Suppressor macrophage treated with lipopolysaccharide for 4 hours (primary cell): ENCODE results near the gene SPECC1.
"Not testable (repeated sequence)": the region's sequence is repeated elsewhere in the genome, so short reads cannot be mapped to it uniquely, and the experiment has no call there.

Experiments
- DNase-seq: peaks from one replicate; pipeline ENCODE4 v3.0.0-alpha.2; 2020

SPECC1 gene

GRCh38 chr17:20010099-20010863, 1.1 kb downstream of the SPECC1 start:
- peak; percentile 49 for DNase-seq

GRCh38 chr17:20010936-20011335, 1.8 kb downstream of the SPECC1 start:
- DNase-seq: no peak

GRCh38 chr17:20012017-20012536, 2.9 kb downstream of the SPECC1 start:
- no peak for DNase-seq

- not testable (repeated sequence) for DNase-seq
Observed at GRCh38 chr17:20016475-20016992, 7.4 kb downstream of the SPECC1 start.

DNA sequence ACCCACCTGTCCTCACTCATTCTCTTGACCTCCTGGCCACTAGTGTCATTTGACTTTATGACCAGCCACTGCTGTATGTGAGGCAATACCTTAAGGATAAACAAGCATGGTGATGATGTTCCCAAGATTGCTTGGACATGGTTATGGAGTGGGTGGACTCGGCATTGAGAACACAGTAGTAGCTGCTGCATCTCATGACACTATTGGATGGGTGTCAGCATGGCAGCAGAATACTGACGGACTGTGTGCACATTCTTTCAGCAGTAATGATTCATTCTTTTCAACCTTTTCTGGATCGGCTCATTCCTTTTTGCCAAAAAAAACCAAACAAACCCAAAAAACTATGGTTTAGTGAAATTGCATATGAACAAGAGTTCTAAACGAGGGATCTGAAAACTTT, 13.5 kb downstream of the SPECC1 start:
- DNase-seq: no peak

DNA sequence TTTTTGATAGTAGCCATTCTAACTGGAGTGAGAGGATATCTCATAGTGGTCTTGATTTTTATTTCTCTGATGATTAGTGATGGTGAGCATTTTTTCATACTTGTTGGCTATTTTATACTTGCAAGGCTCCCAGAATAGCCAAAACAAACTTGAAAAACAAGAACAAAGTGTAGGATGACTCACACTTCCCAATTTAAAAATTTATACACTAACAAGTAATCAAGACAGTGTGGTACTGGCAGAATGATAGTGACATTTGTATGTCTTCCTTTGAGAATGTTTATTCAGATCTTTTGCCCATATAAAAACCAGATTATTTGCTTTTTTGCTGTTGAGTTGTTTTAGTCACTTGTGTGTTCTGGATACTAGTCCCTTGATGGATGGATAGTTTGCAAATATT, 17.8 kb downstream of the SPECC1 start:
- peak; percentile 39 for DNase-seq

- peak; percentile 69 for DNase-seq
Observed at GRCh38 chr17:20028443-20028842, 19.3 kb downstream of the SPECC1 start.

GRCh38 chr17:20032636-20033035, 23.5 kb downstream of the SPECC1 start:
- peak; percentile 61 for DNase-seq

- peak; percentile 56 for DNase-seq
Observed at GRCh38 chr17:20033415-20033814, 24.3 kb downstream of the SPECC1 start.

DNA sequence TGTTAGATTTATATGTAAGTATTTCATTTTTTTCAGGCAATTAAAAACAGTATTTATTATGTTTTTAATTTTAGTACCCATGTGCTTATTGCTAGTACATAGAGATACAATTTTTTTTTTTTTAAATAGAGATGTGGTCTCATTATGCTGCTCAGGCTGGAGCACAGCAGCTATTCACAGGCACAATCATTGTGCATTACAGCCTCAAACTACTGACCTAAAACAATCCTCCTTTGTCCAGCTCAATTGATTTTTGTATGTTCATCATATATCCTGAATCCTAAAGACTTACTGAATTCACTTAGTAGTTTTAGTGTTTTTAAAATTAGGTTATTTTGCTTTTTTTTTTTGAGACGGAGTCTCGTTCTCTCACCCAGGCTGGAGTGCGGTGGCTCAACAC, 26.3 kb downstream of the SPECC1 start:
- DNase-seq: no peak

- not testable (repeated sequence) for DNase-seq
Observed at GRCh38 chr17:20037286-20037685, 28.1 kb downstream of the SPECC1 start.

- DNase-seq: no peak
Observed at GRCh38 chr17:20039037-20039436, 29.9 kb downstream of the SPECC1 start.

DNA sequence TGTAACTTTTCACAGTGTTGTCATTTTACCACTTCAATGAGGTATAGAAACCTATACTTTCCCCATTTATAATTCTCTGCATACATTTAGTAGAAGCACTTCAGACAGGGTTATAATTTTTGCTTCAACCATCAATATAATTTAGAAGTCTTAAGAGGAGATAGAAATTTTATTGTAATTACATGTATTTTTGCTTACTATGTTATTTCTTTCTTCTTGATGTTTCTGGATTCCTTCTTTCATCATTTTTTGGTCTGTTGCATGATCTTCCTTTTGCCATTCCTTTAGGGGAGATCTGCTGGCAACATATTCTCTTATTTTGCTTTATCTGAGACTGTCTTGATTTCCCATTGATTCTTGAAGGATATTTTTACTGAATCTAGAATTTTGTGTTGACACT, 31.1 kb downstream of the SPECC1 start:
- DNase-seq: no peak

GRCh38 chr17:20043021-20043420, 33.9 kb downstream of the SPECC1 start:
- DNase-seq: peak; percentile 29

GRCh38 chr17:20045476-20045875, 36.3 kb downstream of the SPECC1 start:
- no peak for DNase-seq

- DNase-seq: no peak
Observed at GRCh38 chr17:20046629-20047028, 37.5 kb downstream of the SPECC1 start.

- no peak for DNase-seq
Observed at GRCh38 chr17:20051624-20052023, 42.5 kb downstream of the SPECC1 start.

DNA sequence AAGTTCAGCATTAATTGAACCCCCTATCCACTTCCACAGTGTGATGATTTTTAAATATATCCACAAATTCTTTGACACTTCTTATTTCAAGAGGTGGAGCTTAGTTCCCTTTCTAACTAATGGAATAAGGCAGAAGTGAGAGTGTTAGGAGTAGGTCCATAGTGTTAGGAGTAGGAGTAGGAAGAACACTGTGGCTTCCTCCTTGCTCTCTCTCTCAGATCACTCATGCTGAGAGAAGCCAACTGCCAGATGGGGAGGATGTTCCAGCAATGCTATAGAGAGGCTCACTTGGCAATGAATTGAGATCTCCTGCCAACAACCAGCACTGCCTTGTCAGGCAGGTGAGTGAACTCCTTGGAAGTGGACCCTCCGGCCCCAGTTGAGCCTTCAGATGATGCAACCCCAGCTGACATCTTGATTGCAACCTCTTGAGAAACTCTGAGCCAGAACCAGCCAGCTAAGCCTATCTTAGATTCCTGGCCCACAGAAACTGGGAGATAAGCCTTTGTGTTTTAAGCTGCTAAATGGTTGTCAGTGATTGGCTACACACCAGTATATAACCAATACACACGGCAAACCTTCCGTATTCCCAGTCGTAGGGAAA, 44.3 kb downstream of the SPECC1 start:
- peak; percentile 56 for DNase-seq

- peak; percentile 66 for DNase-seq
Observed at GRCh38 chr17:20059728-20060188, 50.6 kb downstream of the SPECC1 start.

- peak; percentile 84 for DNase-seq
Observed at GRCh38 chr17:20063665-20064648, 54.8 kb downstream of the SPECC1 start.

- DNase-seq: no peak
Observed at GRCh38 chr17:20066253-20066652, 57.1 kb downstream of the SPECC1 start.

DNA sequence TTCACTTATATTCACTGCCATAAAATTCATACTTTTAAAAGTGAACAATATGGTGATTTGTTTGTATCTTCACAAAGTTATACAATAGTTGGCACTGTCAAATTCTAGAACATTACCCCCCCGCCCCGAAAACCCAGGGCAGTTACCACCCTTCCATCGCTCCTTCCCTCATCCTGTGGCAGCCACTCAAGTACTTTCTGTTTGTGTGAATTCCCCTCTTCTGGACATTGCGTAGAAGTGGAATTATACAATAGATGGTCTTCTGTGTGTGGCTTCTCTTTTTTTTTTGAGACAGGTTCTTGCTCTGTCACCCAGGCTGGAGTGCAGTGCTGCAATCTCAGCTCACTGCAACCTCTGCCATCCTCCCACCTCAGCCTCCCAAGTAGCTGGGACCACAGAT, 58.6 kb downstream of the SPECC1 start:
- peak; percentile 48 for DNase-seq

GRCh38 chr17:20068445-20068844, 59.3 kb downstream of the SPECC1 start:
- no peak for DNase-seq
